Neuronal stem cell (in vitro differentiated cells): ENCODE measurements around the gene TMEM179.
A peak's percentile ranks its signal among the peaks of the same experiment; 100 is the strongest.
"Not testable (repeated sequence)": the region's sequence is repeated elsewhere in the genome, so short reads cannot be mapped to it uniquely, and the experiment has no call there.

Experiments
- DNase-seq: peaks from one replicate; pipeline ENCODE4 v3.0.0-alpha.2; 2013; ENCODE audit warnings: low spot score
- H2AFZ ChIP-seq: one replicate; pipeline ENCODE4 v1.6.1; 2013; ENCODE audit warnings: mild to moderate bottlenecking, low read length, inconsistent platforms
- H2AK5ac ChIP-seq: 2 replicates; pipeline ENCODE4 v1.6.1; 2013; ENCODE audit warnings: low read depth, mild to moderate bottlenecking, inconsistent platforms, low read length, moderate library complexity, mixed read lengths
- H2BK120ac ChIP-seq: 2 replicates; pipeline ENCODE4 v1.6.1; 2013; ENCODE audit warnings: low read depth, mild to moderate bottlenecking, inconsistent platforms, low read length, moderate library complexity, mixed read lengths
- H2BK12ac ChIP-seq: one replicate; pipeline ENCODE4 v1.6.1; 2013; ENCODE audit warnings: low read length, inconsistent platforms
- H2BK15ac ChIP-seq: 2 replicates; pipeline ENCODE4 v1.6.1; 2013; ENCODE audit warnings: mild to moderate bottlenecking, low read length, inconsistent platforms, mixed read lengths
- H2BK5ac ChIP-seq: one replicate; pipeline ENCODE4 v1.6.1; 2013; ENCODE audit warnings: inconsistent platforms, mild to moderate bottlenecking, low read length, moderate library complexity
- H3K14ac ChIP-seq: one replicate; pipeline ENCODE4 v1.6.1; 2013; ENCODE audit warnings: low read length, inconsistent platforms
- H3K18ac ChIP-seq: 2 replicates; pipeline ENCODE4 v1.6.1; 2013; ENCODE audit warnings: low read length, inconsistent platforms
- H3K23ac ChIP-seq: 2 replicates; pipeline ENCODE4 v1.6.1; 2013; ENCODE audit warnings: low read depth, mild to moderate bottlenecking, mixed read lengths, low read length, inconsistent platforms; ENCODE audit not compliant: poor library complexity
- H3K27ac ChIP-seq: replicated peaks from 3 replicates; pipeline ENCODE4 v1.5.1; 2013; ENCODE audit warnings: low read length, inconsistent platforms
- H3K27me3 ChIP-seq, 3 experiments: 2 replicates each; pipeline ENCODE4 v1.6.1; 2013; ENCODE audit warnings: low read length in 3 of 3, mild to moderate bottlenecking in 2 of 3, inconsistent platforms in 1 of 3, low read depth in 1 of 3, mixed read lengths in 1 of 3, moderate library complexity in 1 of 3; ENCODE audit not compliant: control insufficient read depth in 3 of 3, insufficient read depth in 3 of 3
- H3K36me3 ChIP-seq, 2 donors: replicated peaks in 1 of 2; 2 replicates each; pipeline ENCODE4 v1.6.1; 2013; ENCODE audit warnings: low read length in 2 of 2; ENCODE audit not compliant: control insufficient read depth in 2 of 2, insufficient read depth in 2 of 2
- H3K4ac ChIP-seq: 2 replicates; pipeline ENCODE4 v1.6.1; 2013; ENCODE audit warnings: inconsistent platforms, mild to moderate bottlenecking, low read length, moderate library complexity
- H3K4me1 ChIP-seq, 2 donors: 1 replicate in 1 of 2; 2 replicates in 1 of 2; pipeline ENCODE4 v1.6.1; 2013; ENCODE audit warnings: low read length in 2 of 2, low read depth in 1 of 2; ENCODE audit not compliant: control insufficient read depth in 2 of 2, insufficient read depth in 1 of 2
- H3K4me2 ChIP-seq: one replicate; pipeline ENCODE4 v1.6.1; 2013; ENCODE audit warnings: mild to moderate bottlenecking, low read length, inconsistent platforms; ENCODE audit not compliant: insufficient read depth, poor library complexity, severe bottlenecking
- H3K4me3 ChIP-seq, 2 donors: 2 replicates each; pipeline ENCODE4 v1.5.1; 2013; ENCODE audit warnings: low read length in 2 of 2, mild to moderate bottlenecking in 2 of 2, inconsistent platforms in 1 of 2, moderate library complexity in 1 of 2
- H3K79me1 ChIP-seq: one replicate; pipeline ENCODE4 v1.6.1; 2013; ENCODE audit warnings: low read depth, mild to moderate bottlenecking, inconsistent platforms, low read length, moderate library complexity
- H3K9ac ChIP-seq: one replicate; pipeline ENCODE4 v1.6.1; 2013; ENCODE audit warnings: mild to moderate bottlenecking, low read depth, low read length, inconsistent platforms; ENCODE audit not compliant: poor library complexity
- H3K9me3 ChIP-seq, 2 donors: replicated peaks in 1 of 2; 2 replicates each; pipeline versions ENCODE3 to v1.6.1; 2013; ENCODE audit warnings: low read length in 2 of 2, mild to moderate bottlenecking in 2 of 2, inconsistent platforms in 1 of 2, low read depth in 1 of 2, mixed read lengths in 1 of 2, moderate library complexity in 1 of 2; ENCODE audit not compliant: control insufficient read depth in 2 of 2, insufficient read depth in 1 of 2
- H4K8ac ChIP-seq: one replicate; pipeline ENCODE4 v1.6.1; 2013; ENCODE audit warnings: low read depth, mild to moderate bottlenecking, inconsistent platforms, low read length, moderate library complexity
- H4K91ac ChIP-seq: one replicate; pipeline ENCODE4 v1.6.1; 2013; ENCODE audit warnings: low read length, low read depth, mild to moderate bottlenecking, inconsistent platforms; ENCODE audit not compliant: poor library complexity
- WGBS, 2 donors: extraction: QIAGEN DNeasy Blood & Tissue Kit; methylation state at CpG; one replicate each; pipeline ENCODE4 v1.1.7; 2013; ENCODE audit warnings: missing lambda C conversion rate in 2 of 2, mixed read lengths in 1 of 2; ENCODE audit not compliant: insufficient read length in 2 of 2, insufficient replicate concordance in 1 of 2; ENCODE audit errors: extremely low coverage in 2 of 2; 5-methylcytosine and 5-hydroxymethylcytosine counted together

Gene TMEM179

DNA sequence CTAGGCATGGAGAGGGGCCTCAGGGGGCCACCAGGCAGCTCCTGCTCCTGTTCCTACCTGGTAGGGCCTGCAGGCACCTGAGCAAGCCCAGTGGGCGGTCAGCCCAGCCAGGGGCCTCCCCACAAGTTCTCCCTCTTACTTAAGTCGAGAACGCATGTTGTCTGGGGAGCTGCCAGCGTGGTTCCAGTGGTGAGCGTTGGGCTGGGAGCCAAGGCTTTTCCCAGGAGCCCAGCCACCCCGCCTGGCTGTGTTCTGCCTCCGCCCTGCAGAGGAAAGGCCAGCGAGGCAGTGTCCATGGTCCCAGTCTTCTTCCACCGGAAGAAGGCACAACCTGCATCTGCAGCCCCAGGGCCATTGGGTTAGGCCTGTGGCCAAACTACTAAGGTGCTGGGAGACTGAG lies 23.6 kb downstream of the TMEM179 start:
- Histone ChIP-seq H4K91ac (no peak overlapping the region), H2BK120ac (no peak overlapping the region), H3K4me1 (peaks cover 0 to 15% of the 10 kb centered on the region in 2 donors), H3K27me3 (peaks cover 0 to 69% (median 0%) of the 10 kb centered on the region in 3 experiments), H2AK5ac (peak overlapping the region; percentile 74), H3K4ac (no peak overlapping the region), H2BK12ac (no peak overlapping the region), H3K14ac (no peak overlapping the region), H3K9me3 (peaks cover 0 to 2% of the 10 kb centered on the region in 2 donors), H3K18ac (peak overlapping the region; percentile 69), H2AFZ (no peak overlapping the region), H3K23ac (peak overlapping the region; percentile 77), H3K27ac (no peak overlapping the region), H2BK15ac (peak overlapping the region; percentile 78), H3K4me2 (no peak overlapping the region), H3K9ac (peak overlapping the region; percentile 57), H3K36me3 (no peaks in the 10 kb centered on the region), H2BK5ac (peak overlapping the region; percentile 79), H3K79me1 (peaks cover 4% of the 10 kb centered on the region), H4K8ac (no peak overlapping the region), H3K4me3 (no peak overlapping the region)
- DNase-seq = no peak
- no CpG with 5 or more reads among the region's 9 CpGs for WGBS, 2 donors

DNA sequence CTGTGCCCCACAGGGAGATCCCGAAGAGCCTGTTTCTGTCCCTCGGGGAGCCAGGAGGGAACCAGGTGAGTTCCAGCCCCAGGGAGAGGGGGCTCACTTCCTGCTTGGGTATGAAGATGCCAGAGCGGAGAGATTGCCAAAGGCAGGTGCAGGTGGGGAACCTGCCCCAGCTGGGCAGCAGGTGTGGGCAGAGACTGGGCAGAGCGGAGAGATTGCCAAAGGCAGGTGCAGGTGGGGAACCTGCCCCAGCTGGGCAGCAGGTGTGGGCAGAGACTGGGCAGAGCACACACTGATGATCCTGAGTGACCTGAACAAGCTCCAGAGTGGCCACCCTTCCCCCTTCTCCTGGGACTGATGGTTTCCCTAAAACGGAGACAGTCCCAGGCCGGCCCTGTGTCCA lies 24.6 kb downstream of the TMEM179 start:
- H2AK5ac ChIP-seq = peak overlapping the region; percentile 91
- not testable (repeated sequence) for H3K18ac ChIP-seq, H4K91ac ChIP-seq, H3K9ac ChIP-seq, DNase-seq, H3K14ac ChIP-seq, H3K4ac ChIP-seq, H3K4me2 ChIP-seq, H3K36me3 ChIP-seq, H2AFZ ChIP-seq, H2BK12ac ChIP-seq, H3K79me1 ChIP-seq, H3K9me3 ChIP-seq, H3K4me3 ChIP-seq, H2BK120ac ChIP-seq, H3K27ac ChIP-seq, H4K8ac ChIP-seq
- peaks cover 0 to 15% of the 10 kb centered on the region in 2 donors for H3K4me1 ChIP-seq
- no CpG with 5 or more reads among the region's 6 CpGs for WGBS, 2 donors
- H3K23ac ChIP-seq = peak overlapping the region; percentile 25
- peaks cover 0 to 68% (median 0%) of the 10 kb centered on the region in 3 experiments for H3K27me3 ChIP-seq
- H2BK15ac ChIP-seq = peak overlapping the region; percentile 72
- peak overlapping the region; percentile 79 for H2BK5ac ChIP-seq

DNA sequence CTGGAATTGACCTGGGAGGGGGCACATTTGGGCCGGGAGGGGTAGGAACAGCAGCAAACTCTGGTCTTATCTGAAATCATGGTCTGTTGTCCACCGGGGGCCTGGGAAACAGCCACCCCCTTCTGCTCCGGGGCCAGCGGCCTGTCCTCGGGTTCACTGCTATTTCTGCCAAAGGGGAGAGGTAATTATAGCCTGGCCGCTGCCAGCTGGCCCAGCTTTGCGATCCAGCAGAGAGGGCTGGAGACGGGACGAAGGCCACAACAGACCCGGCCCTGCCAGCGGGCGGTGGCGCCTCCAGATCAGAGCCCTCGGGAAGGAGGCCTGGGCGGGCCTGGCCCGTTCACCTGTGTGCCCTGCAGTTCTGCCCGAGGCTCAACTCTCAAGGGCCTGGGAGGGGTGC lies 25.1 kb downstream of the TMEM179 start, which contains the start of gene C14orf180:
C14orf180 (plus strand) TSS at position 258 of the 400 bp plus-strand sequence. CDS start 6,667 bp downstream, outside the sequence.
- Histone ChIP-seq H3K27me3 (peaks cover 0 to 69% (median 0%) of the 10 kb centered on the region in 3 experiments), H2AFZ (no peak within 1 kb of the TSS), H2BK15ac (peak within 1 kb of the TSS; percentile 72), H3K23ac (peak within 1 kb of the TSS; percentile 65), H3K4me3 (no peak within 1 kb of the TSS), H2AK5ac (peak within 1 kb of the TSS; percentile 91), H2BK5ac (peak within 1 kb of the TSS; percentile 79), H3K4me1 (peaks cover 0 to 17% of the 10 kb centered on the region in 2 donors), H2BK120ac (no peak within 1 kb of the TSS), H3K4ac (peak within 1 kb of the TSS; percentile 26), H3K36me3 (no peaks in the 10 kb centered on the region), H4K8ac (peak within 1 kb of the TSS; percentile 19), H3K18ac (peak within 1 kb of the TSS; percentile 66), H3K27ac (no peak within 1 kb of the TSS), H4K91ac (peak within 1 kb of the TSS; percentile 89), H2BK12ac (peak within 1 kb of the TSS; percentile 63), H3K4me2 (no peak within 1 kb of the TSS), H3K14ac (no peak within 1 kb of the TSS), H3K9me3 (peaks cover 0 to 2% of the 10 kb centered on the region in 2 donors), H3K79me1 (peaks cover 4% of the 10 kb centered on the region), H3K9ac (no peak within 1 kb of the TSS)
- DNase-seq = no peak
- no CpG with 5 or more reads among the region's 17 CpGs for WGBS, 2 donors

GRCh38 chr14:104578321-104578720 lies 26.3 kb downstream of the TMEM179 start:
- Histone ChIP-seq H2BK15ac (peak overlapping the region; percentile 64), H3K4me3 (no peak overlapping the region), H4K91ac (no peak overlapping the region), H3K18ac (peak overlapping the region; percentile 70), H2BK5ac (peak overlapping the region; percentile 79), H3K79me1 (peaks cover 4% of the 10 kb centered on the region), H3K27me3 (peaks cover 0 to 66% (median 0%) of the 10 kb centered on the region in 3 experiments), H3K27ac (no peak overlapping the region), H3K9ac (no peak overlapping the region), H3K4me2 (no peak overlapping the region), H2AFZ (no peak overlapping the region), H2AK5ac (peak overlapping the region; percentile 91), H3K36me3 (no peaks in the 10 kb centered on the region), H3K23ac (peak overlapping the region; percentile 65), H2BK12ac (no peak overlapping the region), H3K9me3 (no peaks in the 10 kb centered on the region), H2BK120ac (no peak overlapping the region), H3K14ac (no peak overlapping the region), H3K4ac (peak overlapping the region; percentile 26), H3K4me1 (peaks cover 0 to 19% of the 10 kb centered on the region in 2 donors), H4K8ac (no peak overlapping the region)
- no CpG with 5 or more reads among the region's 11 CpGs for WGBS, 2 donors
- DNase-seq = no peak
